Heart right ventricle (tissue), 16 donors: Measurements from ENCODE around the gene LUZP2. TPM values are rescaled to one million over a fixed set of nuclear protein-coding genes. Genes with fewer than 3 reads are reported as not detected.

Experiments used
- ATAC-seq, 8 donors: fragments of 200-7000 bp; cut with Tn5 transposase; one replicate each; pipeline ENCODE4 v1.9.1; 2020; ENCODE audit warnings: mild to moderate bottlenecking in 8 of 8, moderate library complexity in 8 of 8, moderate number of reproducible peaks in 1 of 8
- DNase-seq, 2 donors: peaks; one replicate each; pipeline ENCODE4 v3.0.0-alpha.2; 2020
- H3K27ac ChIP-seq, 10 donors: fragments of 200-600 bp; sonication (generic) in 2 of 10; one replicate each; pipeline versions ENCODE4 v1.5.0 to v1.8.0; 2020 to 2022; ENCODE audit warnings: mild to moderate bottlenecking in 3 of 10
- H3K27me3 ChIP-seq, 7 donors: fragments of 200-600 bp; one replicate each; pipeline ENCODE4 v1.8.0; 2021 to 2022; ENCODE audit warnings: mild to moderate bottlenecking in 2 of 7
- H3K36me3 ChIP-seq, 9 donors: fragments of 200-600 bp; sonication (generic) in 1 of 9; one replicate each; pipeline versions ENCODE4 v1.5.0 to v1.8.0; 2020 to 2022; ENCODE audit warnings: mild to moderate bottlenecking in 2 of 9
- H3K4me1 ChIP-seq, 9 donors: fragments of 200-600 bp; sonication (generic) in 1 of 9; one replicate each; pipeline versions ENCODE4 v1.5.0 to v1.8.0; 2020 to 2022; ENCODE audit warnings: mild to moderate bottlenecking in 4 of 9
- H3K4me3 ChIP-seq, 10 donors: fragments of 200-600 bp; sonication (generic) in 2 of 10; one replicate each; pipeline versions ENCODE4 v1.5.0 to v1.8.0; 2020 to 2022; ENCODE audit warnings: mild to moderate bottlenecking in 7 of 10, moderate library complexity in 2 of 10
- H3K9me3 ChIP-seq, 11 donors: fragments of 200-600 bp in 10 of 11; sonication (generic) in 2 of 11; one replicate each; pipeline versions ENCODE4 v1.5.0 to v1.8.0; 2013 to 2022; ENCODE audit warnings: mild to moderate bottlenecking in 2 of 11, control low read depth in 1 of 11, moderate library complexity in 1 of 11
- CTCF ChIP-seq, 9 donors: fragments of 200-600 bp; sonication (generic) in 2 of 9; IDR thresholded peaks; one replicate each; pipeline versions ENCODE4 v1.5.0 to v1.8.0; 2021 to 2022; ENCODE audit warnings: antibody characterized with exemption in 9 of 9, mild to moderate bottlenecking in 5 of 9, moderate library complexity in 1 of 9
- WGBS, 2 donors: extraction: QIAGEN DNeasy Blood & Tissue Kit; methylation state at CpG; one replicate each; pipeline ENCODE4 v1.1.7; 2013; ENCODE audit warnings: inconsistent platforms in 1 of 2; 5-methylcytosine and 5-hydroxymethylcytosine counted together
- intact Hi-C, 10 donors: fragments of 100-400 bp; cut with DNase I; formaldehyde crosslinking; loops; one replicate each; pipeline versions ENCODE4 v1.11.1 to v1.14.2; 2022
- polyA plus RNA-seq, 2 donors: library from polyadenylated mRNA; stranded (reverse); fragments of 200-250 nt; gene quantifications; one replicate each; pipeline ENCODE4 v1.2.3, GENCODE V29; 2013
- total RNA-seq, 10 donors: library from RNA; stranded (reverse); fragmentation: NEBNext Ultra II Directional in 3 of 10; extraction: Animal tissue kit (Norgen Biotek cat#: 25700) in 3 of 10; gene quantifications; one replicate each; pipeline versions ENCODE4 v1.2.1 to v1.2.4, GENCODE V29; 2021 to 2023
- donor health status: Arrhythmogenic right ventricular cardiomyopathy.
- donor health status: ischemic (EF 13 %, LVEDD 7.1; RV severe dilation, severe dysfunction).
- donor health status: healthy with polysubstance abuse.
- donor health status: DM: no; HTN: yes; CAD: no.
- donor health status: DM: no; HTN: no; CAD: no.
- donor health status: ischemic (EF 25% LVEDD 6.9; RV normal size, moderate dysfunction).
- donor health status: ischemic (EF 25% LVEDD 5.7; RV mildly dilated, moderate dysfunction).
- donor health status: healthy.
- donor health status: DM: yes; HTN: yes; CAD: no.
- donor health status: Ischemic cardiomyopathy.
- donor health status: ischemic (EF 35%, LVEDD 5.7; RV mildly dilated, moderate dysfunction).
- donor health status: nonischemic (EF 11% LVEDD 7.7; RV severe dilation, severe dysfunction).
- donor health status: DM: yes; HTN: yes; CAD: no.
- donor health status: PGD.
- donor health status: ischemic (EF 29% LVEDD 5.4; RV normal size, mild dysfunction).
- donor health status: nonischemic (EF 23%, LVEDD 6.1; RV moderate dilation, normal function).

Gene LUZP2
- total and polyA plus RNA-seq, 12 donors = 0.07 to 0.46 (median 0.18) TPM; not detected in 6

GRCh38 chr11:24683583-24683982 is 186.7 kb downstream of the LUZP2 start:
- no peaks in the 10 kb centered on the region for H3K9me3 ChIP-seq
- DNase-seq = no peak
- intact Hi-C loops = no loop called here
- no peaks in the 10 kb centered on the region for H3K27me3 ChIP-seq
- H3K27ac ChIP-seq = no peak overlapping the region
- H3K4me3 ChIP-seq = no peak overlapping the region
- H3K36me3 ChIP-seq = no peaks in the 10 kb centered on the region
- WGBS, 2 donors = 84 to 85% methylated on average over 1 of the region's 1 CpG
- no peaks in the 10 kb centered on the region for H3K4me1 ChIP-seq
- no peak for ATAC-seq
- no peak for TF ChIP-seq CTCF (IDR thresholded peaks at IDR 0.05)

DNA sequence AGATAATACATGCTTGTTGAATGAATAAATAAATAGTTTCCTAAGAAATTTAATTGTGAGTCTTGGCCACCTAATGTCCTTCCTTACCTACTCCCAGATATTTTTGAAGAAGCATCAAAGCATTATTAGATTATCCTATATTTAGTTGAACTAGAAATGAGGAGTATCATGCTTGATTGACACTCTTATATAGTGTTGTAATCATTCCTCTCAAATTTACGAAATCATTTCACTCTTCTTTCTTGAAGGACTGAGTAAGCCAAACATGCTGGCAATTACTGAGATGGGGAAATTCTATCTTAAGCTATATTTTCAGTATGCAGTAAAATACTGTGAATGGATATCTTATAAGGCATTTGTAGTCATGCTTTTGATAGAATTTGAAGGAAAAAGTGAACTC is 189.0 kb downstream of the LUZP2 start:
- no peak for TF ChIP-seq CTCF (IDR thresholded peaks at IDR 0.05)
- intact Hi-C loops = no loop called here
- no peaks in the 10 kb centered on the region for H3K4me1 ChIP-seq
- no peak overlapping the region for H3K27ac ChIP-seq
- H3K27me3 ChIP-seq = no peaks in the 10 kb centered on the region
- H3K36me3 ChIP-seq = no peaks in the 10 kb centered on the region
- no peak for ATAC-seq
- no peaks in the 10 kb centered on the region for H3K9me3 ChIP-seq
- no peak overlapping the region for H3K4me3 ChIP-seq
- 78 to 89% methylated on average over 1 of the region's 1 CpG for WGBS, 2 donors
- no peak for DNase-seq

DNA sequence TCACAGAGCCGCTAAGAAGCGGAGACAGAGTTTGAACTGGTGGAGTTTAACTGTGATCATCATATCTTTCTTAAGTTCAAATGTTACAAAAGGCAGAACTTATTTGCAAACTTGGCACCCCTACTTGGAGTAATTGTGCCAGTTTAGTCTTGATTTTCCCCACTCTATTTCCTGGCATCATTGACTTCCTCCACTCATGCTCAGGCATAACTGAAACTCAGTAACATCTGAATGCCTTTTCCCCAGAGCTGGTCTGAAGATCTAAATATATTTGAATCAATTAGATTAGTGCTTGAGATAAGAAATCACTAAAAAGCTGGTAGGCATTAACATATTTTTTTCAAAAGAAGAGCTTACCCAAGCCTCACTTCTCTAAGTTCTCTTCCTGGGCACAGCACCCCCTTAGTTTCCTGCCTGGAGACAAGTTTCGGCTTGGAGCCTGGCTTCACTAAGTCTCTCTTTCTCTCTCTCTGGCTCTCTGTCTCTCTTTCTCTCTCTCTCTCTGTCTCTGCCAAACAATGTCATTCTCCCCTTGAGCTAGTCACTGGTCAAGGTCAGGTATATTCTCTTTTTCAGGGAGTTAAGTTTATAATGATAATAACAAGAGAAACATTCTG is 190.8 kb downstream of the LUZP2 start:
- intact Hi-C loops = no loop called here
- DNase-seq (no peak), ATAC-seq (no peak)
- WGBS, 2 donors = 77 to 90% methylated on average over 3 of the region's 3 CpGs
- Histone ChIP-seq H3K36me3 (no peaks in the 10 kb centered on the region), H3K9me3 (no peaks in the 10 kb centered on the region), H3K4me3 (no peak overlapping the region), H3K27me3 (no peaks in the 10 kb centered on the region), H3K27ac (no peak overlapping the region), H3K4me1 (no peaks in the 10 kb centered on the region)
- no peak for TF ChIP-seq CTCF (IDR thresholded peaks at IDR 0.05)

DNA sequence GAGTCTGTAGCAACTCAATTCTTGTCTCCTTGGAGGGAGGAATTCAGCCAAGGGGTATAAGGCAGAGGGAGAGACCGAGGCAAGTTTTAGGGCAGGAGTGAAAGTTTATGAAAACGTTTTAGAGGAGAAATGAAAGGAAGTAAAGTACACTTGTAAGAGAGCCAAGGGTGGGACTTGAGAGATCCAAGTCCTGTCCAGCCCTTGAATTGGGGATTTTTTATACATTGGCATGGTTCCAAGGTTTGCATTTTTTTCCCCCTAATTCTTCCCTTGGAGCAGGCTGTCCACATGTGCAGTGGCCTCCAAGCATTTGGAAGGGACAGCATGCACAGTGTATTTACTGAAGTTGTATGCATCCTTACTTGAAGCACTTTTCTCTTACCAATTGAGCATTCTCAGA is 192.1 kb downstream of the LUZP2 start:
- H3K4me1 ChIP-seq = no peaks in the 10 kb centered on the region
- H3K27me3 ChIP-seq = no peaks in the 10 kb centered on the region
- no peak for TF ChIP-seq CTCF (IDR thresholded peaks at IDR 0.05)
- H3K27ac ChIP-seq = no peak overlapping the region
- no peak overlapping the region for H3K4me3 ChIP-seq
- no peak for DNase-seq
- H3K9me3 ChIP-seq = no peaks in the 10 kb centered on the region
- H3K36me3 ChIP-seq = no peaks in the 10 kb centered on the region
- intact Hi-C loops = no loop called here
- no peak for ATAC-seq
- 54 to 56% methylated on average over 2 of the region's 2 CpGs for WGBS, 2 donors
